ENCODE measurements around the gene DRC1. TPM values are rescaled to one million over a fixed set of nuclear protein-coding genes. Genes with fewer than 3 reads are reported as not detected.

The DRC1 gene
- total and polyA plus RNA-seq, 9 donors = 0.09 to 0.58 (median 0.23) TPM

DNA sequence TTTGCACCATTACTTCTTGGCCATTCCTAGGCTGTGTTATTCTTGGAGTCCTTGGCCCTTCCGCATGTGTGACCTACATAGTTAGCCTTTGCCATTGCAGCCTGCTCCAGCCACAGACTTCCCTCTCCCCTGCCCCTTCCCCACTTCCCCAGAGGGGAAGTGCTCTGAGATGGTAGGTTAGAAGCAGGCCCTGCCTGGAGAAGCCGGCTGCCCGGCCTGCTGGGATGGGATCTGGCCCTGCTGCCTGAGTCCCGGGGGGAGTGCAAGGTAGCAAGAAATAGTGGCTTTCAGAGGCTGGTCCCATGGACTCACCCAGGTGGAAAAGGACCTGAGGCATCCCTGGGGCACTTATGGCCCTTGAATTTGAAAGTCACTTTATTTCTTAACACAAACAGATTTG lies 104.6 kb downstream of the DRC1 start:
- peaks cover 11% of the 10 kb centered on the region for H3K27me3 ChIP-seq (ENCODE audit: control insufficient read depth, insufficient read depth, low read length)
- 58% methylated on average over 3 of the region's 4 CpGs for WGBS (ENCODE audit: insufficient coverage)
- peaks cover 19% of the 10 kb centered on the region for H3K4me1 ChIP-seq (ENCODE audit: control insufficient read depth, insufficient read depth, low read length)
- H3K4me3 ChIP-seq (ENCODE audit: low read length) = no peak overlapping the region
- no peak for DNase-seq
- H3K27ac ChIP-seq (ENCODE audit: low read length) = no peak overlapping the region
- no peaks in the 10 kb centered on the region for H3K36me3 ChIP-seq (ENCODE audit: control insufficient read depth, insufficient read depth, low read length)
- no peaks in the 10 kb centered on the region for H3K9me3 ChIP-seq (replicated peaks; ENCODE audit: control insufficient read depth, low read depth, low read length)

Other genes with a start within 250 kb of the DRC1 start
- 2.5 TPM for gene GAREM2, start 228.8 kb upstream of the DRC1 start, total RNA-seq
- 10 to 100 TPM in 1 of 8 donors, 1 to 10 TPM in 7; 3.3 to 11.1 (median 6.3) TPM for gene GAREM2, start 228.8 kb upstream of the DRC1 start, polyA plus RNA-seq (ENCODE audit: insufficient read depth in 1 of 8, insufficient read length in 8 of 8, low replicate concordance in 1 of 8)
- gene HADHA, start 157.3 kb upstream of the DRC1 start, total RNA-seq = 178 TPM
- 100 to 1,000 TPM; 191 to 225 (median 206) TPM for gene HADHA, start 157.3 kb upstream of the DRC1 start, polyA plus RNA-seq (ENCODE audit: insufficient read depth in 1 of 8, insufficient read length in 8 of 8, low replicate concordance in 1 of 8)
- 73.1 TPM for gene HADHB, start 157.0 kb upstream of the DRC1 start, total RNA-seq
- 100 to 1,000 TPM in 4 of 8 donors, 10 to 100 TPM in 4; 92.0 to 115 (median 99.9) TPM for gene HADHB, start 157.0 kb upstream of the DRC1 start, polyA plus RNA-seq (ENCODE audit: insufficient read depth in 1 of 8, insufficient read length in 8 of 8, low replicate concordance in 1 of 8)
- gene SELENOI, start 55.8 kb upstream of the DRC1 start, total RNA-seq = 8.6 TPM
- gene SELENOI, start 55.8 kb upstream of the DRC1 start, polyA plus RNA-seq (ENCODE audit: insufficient read depth in 1 of 8, insufficient read length in 8 of 8, low replicate concordance in 1 of 8) = 10 to 100 TPM in 4 of 8 donors, 1 to 10 TPM in 4; 8.4 to 11.9 (median 9.7) TPM
- gene ADGRF3, start 55.1 kb upstream of the DRC1 start, total RNA-seq = 0.31 TPM
- under 1 TPM; 0.12 to 0.54 (median 0.28) TPM for gene ADGRF3, start 55.1 kb upstream of the DRC1 start, polyA plus RNA-seq (ENCODE audit: insufficient read depth in 1 of 8, insufficient read length in 8 of 8, low replicate concordance in 1 of 8)
- 10.6 TPM for gene OTOF, start 76.2 kb downstream of the DRC1 start, total RNA-seq
- gene OTOF, start 76.2 kb downstream of the DRC1 start, polyA plus RNA-seq (ENCODE audit: insufficient read depth in 1 of 8, insufficient read length in 8 of 8, low replicate concordance in 1 of 8) = 10 to 100 TPM in 7 of 8 donors, 1 to 10 TPM in 1; 8.6 to 28.0 (median 20.8) TPM
- gene CIB4, start 239.4 kb downstream of the DRC1 start, total RNA-seq = not detected
- not detected for gene CIB4, start 239.4 kb downstream of the DRC1 start, polyA plus RNA-seq (ENCODE audit: insufficient read depth in 1 of 8, insufficient read length in 8 of 8, low replicate concordance in 1 of 8)